Superior temporal gyrus (tissue), 1 donor: ENCODE measurements around the gene MAP6D1.

ENCODE experiments used
- DNase-seq: peaks from one replicate; pipeline ENCODE4 v3.0.0-alpha.2; 2016; ENCODE audit errors: extremely low spot score

The MAP6D1 gene

DNA sequence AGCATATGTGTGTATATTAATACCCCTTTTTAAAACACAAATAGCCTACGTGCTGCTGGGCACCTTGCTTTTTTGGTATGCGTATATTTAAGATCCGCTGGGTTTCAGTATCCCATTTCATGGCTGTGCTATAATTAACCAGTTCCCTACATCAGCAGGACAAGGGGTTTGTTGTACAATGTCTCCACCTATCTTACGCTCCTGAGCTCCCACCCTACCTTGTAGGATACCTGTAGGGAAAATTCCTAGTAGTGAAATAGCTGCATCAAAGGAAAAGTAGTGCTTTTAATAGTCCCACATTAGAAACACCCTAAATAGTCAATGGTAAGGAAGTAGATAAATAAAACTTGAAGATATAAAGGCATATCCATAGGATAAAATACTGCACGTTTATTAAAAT lies 1.4 kb downstream of the MAP6D1 start:
- DNase-seq, result peak; percentile 74

GRCh38 chr3:183822631-183823030 lies 2.7 kb downstream of the MAP6D1 start:
- peak; percentile 77 for DNase-seq

DNA sequence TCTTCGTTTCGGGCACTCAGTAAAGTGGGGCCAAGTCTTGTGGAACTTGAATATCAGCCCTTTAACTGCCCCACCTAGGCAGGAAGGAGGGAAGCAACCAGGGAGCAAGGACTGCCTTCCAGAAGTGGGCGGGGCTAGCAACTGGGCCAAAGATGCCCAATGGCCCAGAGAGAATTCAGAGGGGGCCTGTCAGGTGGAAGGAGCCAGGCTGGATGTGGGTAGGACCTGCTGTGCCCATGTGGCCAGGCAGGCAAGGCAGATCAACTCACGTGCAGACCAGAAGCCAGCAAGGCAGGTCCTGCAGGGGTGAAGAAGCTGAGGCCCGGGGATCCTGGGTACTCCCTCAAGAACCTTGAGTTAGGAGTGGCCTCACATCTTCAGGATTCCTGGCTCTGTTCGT lies 5.5 kb downstream of the MAP6D1 start:
- no peak for DNase-seq

- peak; percentile 93 for DNase-seq
Observed at GRCh38 chr3:183818706-183819624, 6.4 kb downstream of the MAP6D1 start.

GRCh38 chr3:183818041-183818620 lies 7.2 kb downstream of the MAP6D1 start:
- no peak for DNase-seq

DNA sequence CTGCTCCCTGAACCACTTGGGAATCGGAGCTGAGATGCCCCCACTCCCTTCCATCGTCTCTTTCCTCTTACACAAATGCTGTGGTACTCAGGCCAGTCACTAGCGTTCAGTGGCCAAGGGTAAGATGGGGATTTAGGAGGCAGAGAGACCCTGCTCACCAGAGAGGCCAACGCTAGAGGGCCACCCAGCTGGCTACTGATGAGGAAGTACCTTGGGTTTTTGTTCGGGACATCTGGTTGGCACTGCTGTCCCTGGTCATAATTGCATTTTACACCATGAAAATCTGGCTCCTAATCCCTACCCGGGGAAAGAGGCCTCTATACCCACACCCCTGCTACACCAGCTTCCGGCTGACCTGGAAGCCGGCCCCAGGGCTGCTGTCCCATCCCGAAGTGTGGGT lies 7.7 kb downstream of the MAP6D1 start:
- no peak for DNase-seq

DNA sequence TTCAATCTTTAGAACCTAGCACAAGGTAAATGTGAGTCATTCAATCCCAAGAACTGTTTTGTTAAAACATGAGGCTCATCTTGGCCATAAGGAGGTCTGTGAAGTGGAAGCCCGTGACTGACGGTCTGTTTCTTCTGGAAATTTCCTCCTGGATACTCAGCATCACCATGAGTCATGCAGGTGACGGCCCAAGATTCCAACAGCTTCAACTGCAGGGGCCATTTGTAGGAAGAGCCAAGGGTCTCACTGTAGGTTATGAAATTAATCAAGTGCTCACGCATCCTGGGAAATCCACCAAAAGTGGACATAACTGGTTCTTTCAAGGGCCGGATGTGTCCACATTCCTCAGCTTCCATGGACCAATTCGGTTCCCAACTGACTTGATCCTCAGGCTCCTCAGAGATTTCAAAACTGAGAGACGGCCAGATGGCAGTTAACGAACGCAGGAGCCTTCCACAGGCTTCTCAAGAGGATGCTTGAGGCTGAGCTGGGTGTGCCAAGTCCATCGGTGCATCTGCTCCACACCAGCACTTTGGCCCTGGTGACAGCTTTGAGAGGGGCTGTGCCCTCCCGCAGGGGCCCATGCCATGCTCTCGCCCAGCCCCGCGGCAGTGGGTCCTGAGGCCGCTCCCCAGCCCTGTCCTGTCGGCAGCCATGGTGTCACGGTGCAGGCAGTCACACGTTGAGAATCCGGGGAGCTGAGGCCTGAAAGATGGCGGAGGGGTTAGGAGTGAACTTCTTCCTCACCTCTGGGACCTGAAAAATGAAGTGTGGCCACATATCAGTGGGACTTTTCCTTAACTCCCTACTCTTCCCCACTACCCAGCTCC lies 8.5 kb downstream of the MAP6D1 start:
- no peak for DNase-seq

DNA sequence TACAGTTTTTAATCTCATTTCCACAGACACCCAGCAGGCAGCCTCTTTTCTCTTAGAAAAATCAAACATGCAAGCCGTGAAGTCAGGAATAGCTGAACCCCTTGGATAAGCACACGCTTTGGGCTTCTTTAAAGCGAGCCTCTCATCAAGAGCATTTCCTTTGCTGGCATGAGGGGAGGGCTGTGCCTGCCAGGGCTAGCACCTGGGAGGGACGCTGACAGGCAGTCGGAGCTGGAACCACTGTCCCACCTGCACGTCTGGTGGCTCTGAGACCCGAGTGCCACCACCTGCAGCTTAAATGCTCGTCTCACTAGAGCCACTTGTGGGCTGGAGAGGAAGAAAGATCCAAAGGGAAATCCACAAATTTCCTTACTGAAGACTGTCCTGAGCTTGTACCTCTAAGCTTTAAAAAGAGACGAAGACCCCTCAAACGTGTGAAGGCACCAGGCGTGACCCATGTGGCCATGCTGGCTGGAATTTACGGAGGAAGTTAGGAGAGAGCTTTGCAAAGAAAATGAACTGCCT lies 9.4 kb downstream of the MAP6D1 start:
- peak; percentile 26 for DNase-seq

DNA sequence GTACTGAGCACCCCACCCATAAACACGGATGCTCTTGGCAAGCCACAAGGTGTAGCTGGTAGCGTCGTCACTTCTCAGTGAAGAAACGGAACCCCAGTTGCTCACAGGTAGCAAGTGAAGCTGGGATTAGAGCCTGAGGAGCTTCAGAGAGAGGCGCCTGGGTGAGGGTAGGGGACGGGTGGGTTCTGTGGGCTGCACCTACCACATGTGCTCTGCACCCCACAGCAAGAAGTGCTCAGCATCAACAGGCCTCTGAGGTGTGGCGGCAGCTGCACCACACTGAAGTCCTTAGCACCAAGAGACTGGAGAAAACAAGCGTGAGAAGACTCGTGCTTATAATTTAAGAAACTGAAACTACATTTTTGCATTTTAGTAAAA lies 9.8 kb downstream of the MAP6D1 start:
- peak; percentile 41 for DNase-seq

DNA sequence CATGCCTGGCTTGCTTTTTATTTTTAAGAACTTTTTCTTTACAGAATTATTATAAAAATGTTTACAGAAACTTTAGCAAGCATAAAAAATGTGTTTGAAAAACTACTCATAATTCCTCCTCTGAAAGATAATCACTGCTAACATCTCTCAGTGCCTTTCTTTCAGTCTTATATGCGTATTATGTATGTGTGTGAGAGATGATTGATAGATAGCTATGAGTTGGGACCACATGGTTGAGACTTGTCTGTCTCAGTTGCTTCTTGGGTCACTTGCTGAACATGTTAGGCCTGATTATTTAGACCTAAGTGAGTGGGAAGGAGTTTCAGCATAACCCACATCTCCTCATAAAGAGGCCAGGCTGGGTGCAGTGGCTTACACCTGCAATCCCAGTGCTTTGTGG lies 11.1 kb downstream of the MAP6D1 start:
- DNase-seq, result peak; percentile 51

DNA sequence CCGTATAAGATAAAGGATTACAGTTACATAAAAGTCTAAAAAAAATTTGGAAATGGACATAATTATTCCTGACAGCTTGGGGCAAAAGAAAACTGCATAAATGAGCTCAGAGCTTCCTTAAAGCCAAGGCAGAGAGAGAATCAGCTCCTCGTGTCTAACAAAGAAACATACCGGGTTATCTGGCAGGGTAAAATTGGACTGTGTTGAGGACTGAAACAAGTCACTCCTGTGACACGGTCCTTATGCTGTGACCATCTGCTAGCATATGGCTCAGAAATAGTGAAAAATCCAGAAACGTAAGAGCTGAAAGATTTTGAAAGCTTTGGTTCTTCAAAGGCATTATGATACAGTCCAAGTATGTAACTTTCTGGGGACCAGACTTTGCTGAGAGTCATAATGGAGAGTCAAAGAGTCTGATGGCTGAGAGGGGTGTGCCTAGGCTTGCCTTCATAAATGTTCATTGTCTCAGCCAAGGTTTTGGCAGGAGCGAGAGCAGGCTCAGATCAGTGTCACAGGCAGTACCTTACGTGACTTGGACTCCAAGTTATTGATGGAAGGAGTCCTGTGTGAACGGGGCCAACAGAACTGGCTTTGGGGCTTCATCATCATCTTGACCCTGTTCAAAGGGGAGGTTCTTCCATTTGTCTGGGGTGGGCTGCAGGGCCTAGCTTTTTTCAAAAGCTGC lies 12.5 kb downstream of the MAP6D1 start:
- DNase-seq, result peak; percentile 89

DNA sequence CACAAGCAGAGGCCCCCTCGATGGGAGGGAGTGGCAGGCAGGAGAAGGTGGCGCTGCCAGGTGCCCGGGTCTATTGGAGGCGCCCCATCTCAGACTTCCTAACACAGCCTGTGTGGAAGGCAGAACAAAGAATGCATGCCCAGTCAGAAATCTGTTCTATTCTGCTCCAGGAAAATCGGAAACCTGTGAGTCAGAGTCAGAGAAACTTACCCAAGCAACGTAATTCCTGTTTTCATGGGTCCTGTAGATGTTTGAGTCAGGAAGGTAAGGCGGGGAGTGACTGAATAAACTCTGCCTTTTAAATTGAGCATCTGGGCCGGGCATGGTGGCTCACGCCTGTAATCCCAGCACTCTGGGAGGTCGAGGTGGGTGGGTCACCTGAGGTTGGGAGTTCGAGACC lies 13.7 kb downstream of the MAP6D1 start:
- no peak for DNase-seq

- no peak for DNase-seq
Observed at GRCh38 chr3:183810643-183811594, 14.5 kb downstream of the MAP6D1 start.

- DNase-seq, result no peak
Observed at GRCh38 chr3:183809270-183809669, 16.1 kb downstream of the MAP6D1 start.

GRCh38 chr3:183808355-183808754 lies 17.0 kb downstream of the MAP6D1 start:
- no peak for DNase-seq

GRCh38 chr3:183807881-183808280 lies 17.5 kb downstream of the MAP6D1 start:
- no peak for DNase-seq

DNA sequence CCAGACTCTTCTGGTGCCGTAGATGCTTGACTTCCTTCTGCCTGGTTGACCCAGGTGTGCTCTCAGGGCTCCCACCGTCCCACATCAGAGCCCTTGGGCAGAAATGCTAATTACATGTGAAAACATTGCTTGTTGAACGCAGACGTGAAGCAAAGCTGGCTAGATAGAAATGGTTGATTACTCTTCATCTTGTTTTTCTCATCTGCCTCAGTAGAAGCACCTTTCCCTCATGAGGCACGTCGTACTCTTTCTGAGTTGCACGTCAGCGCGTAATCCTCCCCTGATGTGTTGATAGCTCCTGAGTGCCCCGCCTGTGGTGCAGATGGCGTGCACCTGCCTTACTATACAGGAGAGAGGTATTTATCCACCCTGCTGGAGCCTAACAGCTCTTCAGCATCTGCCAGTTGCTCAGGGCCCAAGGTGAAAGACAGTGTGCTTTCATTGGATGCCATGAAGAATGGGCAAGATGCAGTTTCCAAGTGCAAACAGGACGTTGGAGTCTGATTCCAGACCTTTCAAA lies 18.1 kb downstream of the MAP6D1 start:
- no peak for DNase-seq

- peak; percentile 73 for DNase-seq
Observed at GRCh38 chr3:183802989-183803388, 22.4 kb downstream of the MAP6D1 start.

- no peak for DNase-seq
Observed at GRCh38 chr3:183801601-183802000, 23.8 kb downstream of the MAP6D1 start.

DNA sequence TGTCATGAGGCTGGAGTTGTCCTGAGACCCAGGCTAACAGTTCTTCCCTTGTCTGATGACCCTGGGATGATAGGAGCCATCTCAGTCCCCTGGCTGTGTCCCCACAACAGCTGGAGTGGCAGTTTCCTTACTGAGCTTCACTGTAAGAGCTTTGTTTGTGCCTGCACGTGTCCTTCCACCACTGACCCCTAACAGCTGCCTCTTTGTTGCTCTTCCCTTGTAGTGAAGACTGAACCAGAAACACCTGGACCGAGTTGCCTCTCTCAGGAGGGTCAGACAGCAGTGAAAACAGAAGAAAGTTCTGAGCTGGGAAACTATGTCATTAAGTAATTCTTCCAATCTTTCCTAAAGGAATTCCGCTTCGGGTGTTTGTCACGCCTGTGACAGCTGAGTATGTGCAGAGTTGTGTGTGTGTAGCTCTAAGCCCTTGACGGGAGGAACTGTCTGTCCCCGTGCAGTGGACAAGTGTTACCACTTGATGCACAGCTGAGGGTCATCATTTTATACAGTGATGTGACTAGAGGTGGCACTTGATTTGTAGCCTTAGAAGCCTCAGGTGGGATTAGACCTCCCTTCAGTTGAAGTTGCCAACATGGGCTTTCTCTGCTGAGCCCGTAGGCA lies 25.0 kb downstream of the MAP6D1 start:
- DNase-seq, result peak; percentile 96
